ENCODE measurements around the gene COL6A2. TPM values are rescaled to one million over a fixed set of nuclear protein-coding genes. Genes with fewer than 3 reads are reported as not detected.
"Not testable (repeated sequence)": the region's sequence is repeated elsewhere in the genome, so short reads cannot be mapped to it uniquely, and the experiment has no call there.

Gene COL6A2
- total RNA-seq, 8 experiments from 2014 or later, result 2.6 to 153 (median 5.0) TPM

GRCh38 chr21:46084709-46085108 is 13.2 kb upstream of the COL6A2 start:
- ATAC-seq (replicated peaks in 6 of 8), result no peak
- in situ Hi-C loops (cut with MboI; ENCODE audit: low pct_unique_long_range_greater_than_20kb in 2 of 9, low sequenced_read_pairs in 9 of 9, unreplicated experiment in 9 of 9), result no loop called here
- 90 to 100% methylated on average over 2 of the region's 10 CpGs; no CpG with 5 or more reads in 8 of the 10 experiments for WGBS, 10 experiments
- H3K27ac ChIP-seq, result no peak overlapping the region
- H3K4me1 ChIP-seq (replicated peaks in 1 of 2), result no peaks in the 10 kb centered on the region
- H3K4me3 ChIP-seq, result no peak overlapping the region

DNA sequence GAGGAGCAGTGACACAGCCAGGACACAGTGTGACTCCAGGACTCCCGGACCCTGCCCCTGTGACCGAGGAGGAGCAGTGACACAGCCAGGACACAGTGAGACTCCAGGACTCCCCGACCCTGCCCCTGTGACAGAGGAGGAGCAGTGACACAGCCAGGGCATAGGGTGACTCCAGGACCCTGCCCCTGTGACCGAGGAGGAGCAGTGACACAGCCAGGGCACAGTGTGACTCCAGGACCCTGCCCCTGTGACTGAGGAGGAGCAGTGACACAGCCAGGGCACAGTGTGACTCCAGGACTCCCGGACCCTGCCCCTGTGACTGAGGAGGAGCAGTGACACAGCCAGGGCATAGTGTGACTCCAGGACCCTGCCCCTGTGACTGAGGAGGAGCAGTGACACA is 12.7 kb upstream of the COL6A2 start:
- H3K4me1 ChIP-seq (replicated peaks in 1 of 2); ATAC-seq (replicated peaks in 6 of 8); H3K27ac ChIP-seq; in situ Hi-C loops (cut with MboI; ENCODE audit: low pct_unique_long_range_greater_than_20kb in 2 of 9, low sequenced_read_pairs in 9 of 9, unreplicated experiment in 9 of 9); H3K4me3 ChIP-seq: not testable (repeated sequence)
- no CpG with 5 or more reads among the region's 5 CpGs for WGBS, 10 experiments

DNA sequence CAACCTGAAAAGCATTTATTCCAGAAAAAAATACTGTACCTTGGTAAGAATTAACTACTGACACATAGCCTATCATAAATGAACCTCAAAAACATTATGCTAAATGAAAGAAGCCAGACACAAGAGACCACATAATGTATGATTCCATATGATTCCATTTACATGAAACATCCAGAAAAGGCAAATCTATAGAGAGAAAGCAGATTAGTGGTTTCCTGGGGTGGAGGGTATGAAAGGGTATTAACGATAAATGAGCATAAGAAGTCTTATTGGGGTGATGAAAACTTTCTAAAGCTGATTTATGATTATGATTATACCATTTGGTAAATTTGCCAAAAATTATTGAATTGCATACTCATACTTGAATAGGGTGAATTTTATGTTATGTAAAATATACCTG is 10.3 kb upstream of the COL6A2 start:
- 0 to 100% (median 72%) methylated on average over 1 of the region's 1 CpG; no CpG with 5 or more reads in 2 of the 10 experiments for WGBS, 10 experiments
- H3K4me3 ChIP-seq, result no peak overlapping the region
- no peaks in the 10 kb centered on the region for H3K4me1 ChIP-seq (replicated peaks in 1 of 2)
- no peak overlapping the region for H3K27ac ChIP-seq
- no peak for ATAC-seq (replicated peaks in 6 of 8)
- in situ Hi-C loops (cut with MboI; ENCODE audit: low pct_unique_long_range_greater_than_20kb in 2 of 9, low sequenced_read_pairs in 9 of 9, unreplicated experiment in 9 of 9), result no loop called here

- WGBS, 10 experiments, result 75 to 100% (median 90%) methylated on average over 2 of the region's 2 CpGs; no CpG with 5 or more reads in 1 of the 10 experiments
- ATAC-seq (replicated peaks in 6 of 8), result no peak
- in situ Hi-C loops (cut with MboI; ENCODE audit: low pct_unique_long_range_greater_than_20kb in 2 of 9, low sequenced_read_pairs in 9 of 9, unreplicated experiment in 9 of 9), result no loop called here
Observed at GRCh38 chr21:46088189-46088588, 9.7 kb upstream of the COL6A2 start.

DNA sequence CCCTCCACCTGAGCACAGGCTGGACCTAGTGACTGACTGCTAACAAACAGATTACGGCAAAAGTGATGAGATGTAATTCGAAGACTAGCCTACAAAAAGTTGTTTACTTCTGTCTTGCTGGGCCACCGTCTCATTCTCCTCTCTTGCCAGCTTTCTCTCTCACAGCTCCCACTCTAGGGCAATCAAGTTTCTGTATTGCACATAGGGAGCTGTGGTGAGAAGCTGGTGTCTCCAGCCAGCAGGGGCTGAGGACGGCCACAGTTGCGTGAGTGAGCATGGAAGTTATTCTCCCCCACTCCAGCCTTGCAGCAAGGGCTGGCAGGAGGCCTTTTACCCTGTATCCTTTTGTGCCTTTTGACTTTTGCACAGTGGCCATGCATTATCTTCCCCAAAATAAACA is 8.6 kb upstream of the COL6A2 start:
- no peak for ATAC-seq (replicated peaks in 6 of 8)
- Histone ChIP-seq H3K4me1 (replicated peaks in 1 of 2) (peaks cover 0 to 6% of the 10 kb centered on the region in 2 donors), H3K27ac (no peak overlapping the region), H3K4me3 (no peak overlapping the region)
- 33 to 100% (median 80%) methylated on average over 1 to 3 of the region's 5 CpGs; no CpG with 5 or more reads in 3 of the 10 experiments for WGBS, 10 experiments
- in situ Hi-C loops (cut with MboI; ENCODE audit: low pct_unique_long_range_greater_than_20kb in 2 of 9, low sequenced_read_pairs in 9 of 9, unreplicated experiment in 9 of 9), result no loop called here

More at GRCh38 chr21:46088189-46088588, 9.7 kb upstream of the COL6A2 start:
- Histone ChIP-seq H3K4me1 (replicated peaks in 1 of 2) (no peaks in the 10 kb centered on the region), H3K27ac (no peak overlapping the region), H3K4me3 (no peak overlapping the region)

GRCh38 chr21:46091118-46091517 is 6.8 kb upstream of the COL6A2 start:
- whole genome bisulfite sequencing, 10 experiments, result 41 to 83% (median 76%) methylated on average over 1 to 2 of the region's 4 CpGs; no CpG with 5 or more reads in 4 of the 10 experiments

DNA sequence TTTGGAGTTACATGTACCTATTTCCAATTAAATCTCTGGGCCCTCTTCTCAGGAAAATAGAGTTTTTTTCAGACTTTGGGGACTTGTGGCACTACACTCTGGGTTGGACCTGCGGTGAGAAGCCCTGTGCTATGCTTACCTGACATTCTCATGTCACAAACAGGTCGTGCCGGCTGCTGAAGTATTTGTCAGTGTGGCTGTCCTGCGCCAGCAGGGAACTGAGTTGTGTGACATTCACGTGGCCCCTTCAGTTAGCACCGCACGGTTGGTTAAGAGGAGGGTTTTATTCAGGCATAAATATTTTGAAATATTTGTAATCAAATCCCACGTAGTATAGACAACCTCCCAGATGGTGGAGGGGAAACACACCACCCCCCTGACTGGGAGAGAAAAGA is 6.3 kb upstream of the COL6A2 start:
- ATAC-seq (replicated peaks in 6 of 8), result no peak
- Histone ChIP-seq H3K27ac (no peak overlapping the region), H3K4me1 (replicated peaks in 1 of 2) (peaks cover 0 to 13% of the 10 kb centered on the region in 2 donors), H3K4me3 (no peak overlapping the region)
- in situ Hi-C loops (cut with MboI; ENCODE audit: low pct_unique_long_range_greater_than_20kb in 2 of 9, low sequenced_read_pairs in 9 of 9, unreplicated experiment in 9 of 9), result no loop called here
- 24 to 93% (median 90%) methylated on average over 1 to 8 of the region's 8 CpGs; no CpG with 5 or more reads in 1 of the 10 experiments for WGBS, 10 experiments

More at GRCh38 chr21:46091118-46091517, 6.8 kb upstream of the COL6A2 start:
- in situ Hi-C loops (cut with MboI; ENCODE audit: low pct_unique_long_range_greater_than_20kb in 2 of 9, low sequenced_read_pairs in 9 of 9, unreplicated experiment in 9 of 9), result no loop called here
- Histone ChIP-seq H3K27ac (no peak overlapping the region), H3K4me3 (no peak overlapping the region), H3K4me1 (replicated peaks in 1 of 2) (peaks cover 0 to 13% of the 10 kb centered on the region in 2 donors)
- ATAC-seq (replicated peaks in 6 of 8), result no peak

- peak; percentile 30 to 90 (median 46) for ATAC-seq (replicated peaks in 6 of 8)
- H3K27ac ChIP-seq, result no peak overlapping the region
- in situ Hi-C loops (cut with MboI; ENCODE audit: low pct_unique_long_range_greater_than_20kb in 2 of 9, low sequenced_read_pairs in 9 of 9, unreplicated experiment in 9 of 9), result no loop called here
- H3K4me3 ChIP-seq, result no peak overlapping the region
- 0 to 96% (median 84%) methylated on average over 5 to 15 of the region's 23 CpGs; no CpG with 5 or more reads in 2 of the 10 experiments for WGBS, 10 experiments
- H3K4me1 ChIP-seq (replicated peaks in 1 of 2), result peaks cover 0 to 13% of the 10 kb centered on the region in 2 donors
Observed at GRCh38 chr21:46092026-46092764, 5.7 kb upstream of the COL6A2 start.

GRCh38 chr21:46092811-46093667 is 4.9 kb upstream of the COL6A2 start:
- WGBS, 10 experiments, result 0 to 85% (median 80%) methylated on average over 1 to 3 of the region's 11 CpGs; no CpG with 5 or more reads in 7 of the 10 experiments
- ATAC-seq (replicated peaks in 6 of 8), result peak in 6 of 8 experiments; percentile 5 to 75 (median 51)
- Histone ChIP-seq H3K4me1 (replicated peaks in 1 of 2) (peaks cover 0 to 13% of the 10 kb centered on the region in 2 donors), H3K27ac (peak overlapping the region in 1 of 2 donors; percentile 26), H3K4me3 (no peak overlapping the region)
- in situ Hi-C loops (cut with MboI; ENCODE audit: low pct_unique_long_range_greater_than_20kb in 2 of 9, low sequenced_read_pairs in 9 of 9, unreplicated experiment in 9 of 9), result no loop called here

- H3K4me3 ChIP-seq, result no peak overlapping the region
- peaks cover 0 to 13% of the 10 kb centered on the region in 2 donors for H3K4me1 ChIP-seq (replicated peaks in 1 of 2)
- ATAC-seq (replicated peaks in 6 of 8), result no peak
- in situ Hi-C loops (cut with MboI; ENCODE audit: low pct_unique_long_range_greater_than_20kb in 2 of 9, low sequenced_read_pairs in 9 of 9, unreplicated experiment in 9 of 9), result no loop called here
- H3K27ac ChIP-seq, result peak overlapping the region in 1 of 2 donors; percentile 26
- 80 to 87% (median 82%) methylated on average over 1 to 3 of the region's 11 CpGs; no CpG with 5 or more reads in 6 of the 10 experiments for WGBS, 10 experiments
Observed at GRCh38 chr21:46093668-46094400, 4.1 kb upstream of the COL6A2 start.

- Histone ChIP-seq H3K4me3 (no peak overlapping the region), H3K27ac (no peak overlapping the region), H3K4me1 (replicated peaks in 1 of 2) (peaks cover 0 to 13% of the 10 kb centered on the region in 2 donors)
- ATAC-seq (replicated peaks in 6 of 8), result peak in 3 of 8 experiments; percentile 63 to 71 (median 69)
- in situ Hi-C loops (cut with MboI; ENCODE audit: low pct_unique_long_range_greater_than_20kb in 2 of 9, low sequenced_read_pairs in 9 of 9, unreplicated experiment in 9 of 9), result no loop called here
- WGBS, 10 experiments, result 46 to 83% (median 64%) methylated on average over 3 to 13 of the region's 14 CpGs; no CpG with 5 or more reads in 3 of the 10 experiments
Observed at GRCh38 chr21:46094401-46095082, 3.4 kb upstream of the COL6A2 start.

GRCh38 chr21:46095083-46095719 is 2.7 kb upstream of the COL6A2 start:
- 75 to 100% (median 84%) methylated on average over 1 to 10 of the region's 16 CpGs; no CpG with 5 or more reads in 2 of the 10 experiments for WGBS, 10 experiments
- no peak overlapping the region for H3K4me3 ChIP-seq
- no peak for ATAC-seq (replicated peaks in 6 of 8)
- peaks cover 0 to 13% of the 10 kb centered on the region in 2 donors for H3K4me1 ChIP-seq (replicated peaks in 1 of 2)
- in situ Hi-C loops (cut with MboI; ENCODE audit: low pct_unique_long_range_greater_than_20kb in 2 of 9, low sequenced_read_pairs in 9 of 9, unreplicated experiment in 9 of 9), result no loop called here
- no peak overlapping the region for H3K27ac ChIP-seq
